GM19025 (cell line): ENCODE results near the gene ERI3.

Experiments
- ATAC-seq: cut with Tn5 transposase; IDR thresholded peaks from one replicate; pipeline ENCODE4 v1.9.1; 2021; ENCODE audit warnings: mild to moderate bottlenecking, low read depth, moderate library complexity; ENCODE audit not compliant: unreplicated experiment

ERI3 gene, protein sequence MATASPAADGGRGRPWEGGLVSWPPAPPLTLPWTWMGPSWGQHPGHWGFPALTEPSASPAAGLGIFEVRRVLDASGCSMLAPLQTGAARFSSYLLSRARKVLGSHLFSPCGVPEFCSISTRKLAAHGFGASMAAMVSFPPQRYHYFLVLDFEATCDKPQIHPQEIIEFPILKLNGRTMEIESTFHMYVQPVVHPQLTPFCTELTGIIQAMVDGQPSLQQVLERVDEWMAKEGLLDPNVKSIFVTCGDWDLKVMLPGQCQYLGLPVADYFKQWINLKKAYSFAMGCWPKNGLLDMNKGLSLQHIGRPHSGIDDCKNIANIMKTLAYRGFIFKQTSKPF

DNA sequence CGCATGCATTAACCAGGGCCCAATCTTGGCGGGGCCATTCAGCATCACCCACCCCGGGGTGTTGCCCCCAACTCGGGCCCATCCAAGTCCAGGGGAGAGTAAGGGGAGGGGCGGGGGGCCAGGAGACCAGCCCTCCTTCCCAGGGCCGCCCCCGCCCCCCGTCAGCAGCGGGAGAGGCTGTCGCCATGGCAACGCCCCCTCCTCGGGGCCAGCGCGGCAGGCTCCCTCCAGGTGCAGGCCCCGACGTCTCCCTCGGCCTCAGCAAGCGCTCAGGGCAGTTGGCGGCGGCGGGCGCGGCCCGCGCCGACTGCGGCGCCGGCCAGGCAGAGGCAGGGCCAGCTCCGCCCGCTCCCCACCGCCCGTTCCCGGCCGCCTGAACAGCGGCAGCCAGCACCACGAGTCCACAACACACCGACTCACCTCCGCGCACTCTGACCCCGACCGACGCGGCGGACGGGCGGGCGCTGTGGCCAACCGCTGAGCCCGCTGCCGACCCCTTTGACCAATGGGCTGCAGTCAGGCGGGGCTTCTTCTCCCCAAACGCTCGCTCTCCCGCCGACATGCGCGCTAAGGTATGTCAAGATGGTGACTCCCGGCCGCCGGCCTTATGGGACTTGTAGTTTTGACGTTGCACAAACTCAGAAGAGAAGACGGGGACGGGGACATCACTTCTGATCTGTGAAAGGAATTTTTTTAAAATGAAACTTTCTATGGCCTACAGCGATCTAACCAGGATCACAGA, at the start of gene ERI3:
Gene ERI3, minus strand, starts transcription at position 418 of the 742 bp plus-strand sequence. Its CDS starts 231 bp downstream, at position 187.
- ATAC-seq: peak; percentile 100

DNA sequence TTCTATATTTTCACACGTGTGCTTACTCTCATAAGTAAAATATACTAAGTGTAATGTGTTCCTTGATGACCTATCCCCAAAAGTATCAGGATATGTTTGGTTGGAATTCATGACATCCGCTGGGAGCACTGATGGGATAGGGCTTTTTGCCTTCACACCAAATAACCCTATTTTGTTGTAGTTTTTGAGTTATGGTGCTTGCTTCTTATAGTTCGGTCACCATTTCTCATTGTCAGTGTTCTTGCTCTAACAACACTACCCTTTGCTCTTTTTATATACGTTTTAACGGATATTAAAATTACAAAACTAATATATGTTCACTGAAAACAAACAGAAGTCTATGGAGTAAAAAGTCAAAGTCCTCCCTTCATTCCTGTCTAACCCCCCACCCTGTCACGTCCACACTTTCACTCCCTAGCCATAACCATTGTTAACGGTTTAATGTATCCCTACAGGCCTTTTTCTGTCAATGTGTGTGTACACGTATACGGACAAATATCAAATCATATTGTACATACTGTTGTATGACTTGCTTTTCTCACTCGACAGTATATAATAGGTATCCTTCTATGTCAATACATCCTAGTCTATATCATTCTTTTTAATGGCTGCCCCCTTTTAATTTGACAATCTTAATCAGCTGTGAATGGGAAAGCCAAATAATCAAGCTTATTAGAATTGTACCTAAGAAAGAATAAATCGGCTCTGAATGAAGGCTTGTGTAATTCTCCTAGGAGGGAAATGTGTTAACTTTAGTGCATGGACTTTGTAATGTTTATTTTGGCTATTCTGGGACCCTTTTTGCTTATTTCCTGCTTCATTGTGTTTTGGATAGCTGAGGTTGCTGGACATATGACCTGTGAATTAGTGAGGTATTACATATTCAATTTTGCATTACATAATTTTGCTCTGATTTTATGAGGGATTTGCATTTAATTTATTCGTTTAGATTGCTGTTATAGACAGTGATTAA, 46.5 kb upstream of the ERI3 start:
- ATAC-seq: no peak

DNA sequence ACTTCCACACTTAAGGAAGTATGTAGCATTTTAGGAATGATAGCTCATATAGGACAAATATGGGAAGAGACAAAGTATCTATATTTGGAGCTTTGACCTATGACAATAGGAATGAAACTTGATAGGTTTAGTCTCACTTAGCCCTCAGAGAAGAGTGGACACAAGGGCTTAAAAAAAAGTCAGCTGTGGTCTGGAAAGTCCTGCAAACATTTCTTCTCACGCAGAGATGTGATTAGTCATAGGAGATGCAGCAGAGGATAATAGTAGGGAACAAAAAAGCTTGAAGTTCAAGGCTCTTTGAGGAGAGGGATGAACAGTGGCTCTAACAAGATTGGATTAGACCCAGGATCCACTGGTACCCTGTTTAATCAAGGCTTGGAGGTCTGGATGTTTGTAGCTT, 35.2 kb upstream of the ERI3 start:
- no peak for ATAC-seq

DNA sequence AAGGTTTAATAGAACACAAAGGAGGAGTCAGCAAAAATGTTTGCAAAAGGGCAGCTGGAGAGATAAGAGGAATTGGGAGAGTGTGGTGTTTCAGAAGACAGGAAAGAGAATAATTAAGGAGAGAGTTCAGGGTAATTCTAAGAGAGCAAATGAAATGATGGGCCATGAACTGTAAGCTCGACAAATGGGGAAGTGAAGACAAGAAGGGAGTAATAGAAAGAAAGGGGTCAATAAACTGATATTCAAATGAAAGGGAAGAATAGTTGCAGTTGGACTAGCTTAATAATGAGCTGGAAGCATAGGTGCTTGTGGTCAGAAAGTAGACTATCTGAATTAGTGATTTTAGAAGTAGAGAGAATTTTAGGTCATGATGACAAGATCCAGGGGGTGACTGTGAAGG, 34.4 kb upstream of the ERI3 start:
- ATAC-seq: no peak

DNA sequence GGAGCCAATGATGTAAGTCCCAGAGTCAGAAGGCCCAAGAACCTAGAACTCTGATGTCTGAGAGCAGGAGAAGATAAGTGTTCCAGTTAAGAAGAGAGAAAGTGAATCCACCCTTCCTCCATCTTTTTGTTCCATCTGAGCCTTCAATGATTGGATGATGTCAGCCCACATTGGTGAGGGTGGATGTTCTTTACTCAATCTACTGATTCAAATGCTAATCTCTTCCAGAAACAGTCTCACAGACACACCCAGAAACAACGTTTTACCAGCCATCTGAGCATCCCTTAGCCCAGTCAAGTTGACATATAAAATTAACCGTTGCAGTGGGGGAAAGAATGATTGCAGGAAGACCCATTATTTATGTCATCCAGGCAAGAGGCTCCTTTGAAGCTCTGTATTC, 33.5 kb upstream of the ERI3 start:
- no peak for ATAC-seq

DNA sequence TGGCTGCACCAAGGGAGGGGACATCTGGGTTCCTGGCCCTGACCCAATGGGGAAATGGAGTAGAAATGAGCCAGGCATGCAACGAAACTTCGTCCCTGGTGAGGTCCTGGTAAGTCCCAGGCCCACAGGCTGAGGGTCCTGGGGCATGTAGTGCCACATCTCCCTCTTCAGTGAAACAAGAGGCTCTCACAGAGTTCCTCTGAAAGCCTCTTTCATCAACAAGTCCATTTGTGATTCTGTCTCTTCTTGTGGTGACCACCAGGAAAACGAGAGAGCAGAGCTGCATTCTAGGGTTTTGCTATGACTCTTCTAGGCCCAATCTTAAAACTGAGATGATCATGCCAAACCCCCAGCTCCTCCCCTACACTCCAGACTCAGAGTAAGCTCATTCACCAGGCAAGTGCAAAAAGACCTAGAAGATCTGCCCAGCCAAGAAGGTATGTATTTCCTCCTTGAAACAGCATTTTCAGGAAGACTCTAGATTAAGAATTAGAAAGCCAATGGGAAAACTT, 25.7 kb upstream of the ERI3 start:
- ATAC-seq: no peak

DNA sequence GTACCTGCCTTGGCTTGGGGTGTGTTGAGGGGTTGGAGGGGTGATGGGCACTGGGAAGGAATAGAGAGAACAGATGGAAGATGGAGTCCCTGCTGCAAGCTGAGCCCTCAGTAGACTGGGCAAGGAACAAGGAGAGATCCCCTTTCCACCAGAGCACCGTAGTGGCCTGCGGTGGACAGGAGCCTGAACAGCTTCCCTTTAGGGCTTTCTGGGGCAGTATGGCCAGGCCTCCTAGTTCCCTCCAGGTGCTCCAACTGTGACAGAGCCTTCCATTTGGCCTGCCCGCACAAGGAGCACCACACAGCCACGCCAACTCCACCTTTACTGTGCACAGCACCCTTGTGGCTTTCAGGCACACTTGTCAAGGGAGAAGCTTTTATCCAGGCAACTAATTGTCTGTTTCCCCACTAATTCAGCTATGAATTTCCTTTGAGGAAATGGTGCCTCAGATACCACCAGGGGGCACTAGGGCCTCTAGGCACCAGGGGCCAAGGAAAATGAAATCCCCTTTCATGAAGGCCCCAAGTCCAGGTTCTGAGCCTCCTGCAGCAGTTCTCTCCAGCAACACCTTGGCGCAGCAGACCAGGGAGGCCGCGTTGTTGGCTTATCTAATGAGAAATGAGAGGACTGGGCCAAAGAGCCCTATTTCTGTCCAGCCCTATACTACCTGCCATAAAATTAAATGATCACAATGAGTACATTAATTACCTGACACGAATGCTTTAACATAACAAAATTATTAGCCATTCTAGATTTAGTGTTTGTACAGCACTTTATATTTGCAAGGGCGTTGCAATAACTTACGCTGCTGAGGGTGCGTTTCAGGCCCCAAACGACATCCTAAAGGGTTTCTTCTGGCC, 23.1 kb upstream of the ERI3 start:
- no peak for ATAC-seq

DNA sequence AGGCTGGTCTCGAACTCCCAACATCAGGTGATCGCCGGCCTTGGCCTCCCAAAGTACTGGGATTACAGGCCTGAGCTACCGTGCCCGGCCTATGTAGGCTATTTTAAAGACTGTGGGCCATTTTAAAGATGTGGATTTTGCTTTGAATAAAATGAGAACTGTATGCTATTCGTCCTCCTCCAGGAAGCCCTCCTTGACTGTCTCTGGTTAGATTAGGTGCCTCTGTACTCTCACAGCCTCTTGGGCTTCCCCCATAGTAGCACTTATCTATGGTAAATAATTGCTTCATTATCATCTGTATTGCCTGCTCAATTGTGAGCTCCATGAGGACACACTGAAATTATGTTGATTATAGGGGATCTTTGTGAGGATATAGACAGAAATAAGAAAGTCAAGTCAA, 20.5 kb upstream of the ERI3 start:
- no peak for ATAC-seq

DNA sequence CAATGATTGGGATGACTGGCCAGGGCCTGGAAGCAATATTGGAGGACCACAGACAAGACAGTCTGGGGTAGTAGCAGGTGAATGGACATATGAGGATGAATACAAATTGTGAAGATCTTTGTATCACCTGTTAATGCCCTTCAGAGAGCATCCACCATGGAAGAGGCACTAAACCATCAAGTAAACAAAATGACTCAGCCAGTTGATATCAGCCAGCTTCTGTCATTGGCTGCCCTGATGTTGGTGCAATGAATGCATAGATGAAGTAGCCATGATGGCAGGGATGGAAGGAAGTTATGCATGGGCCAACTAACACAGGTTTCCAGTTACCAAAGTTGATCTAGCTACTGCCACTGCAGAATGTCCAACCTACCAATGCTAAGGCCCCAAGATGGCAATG, 16.1 kb upstream of the ERI3 start:
- ATAC-seq: no peak

DNA sequence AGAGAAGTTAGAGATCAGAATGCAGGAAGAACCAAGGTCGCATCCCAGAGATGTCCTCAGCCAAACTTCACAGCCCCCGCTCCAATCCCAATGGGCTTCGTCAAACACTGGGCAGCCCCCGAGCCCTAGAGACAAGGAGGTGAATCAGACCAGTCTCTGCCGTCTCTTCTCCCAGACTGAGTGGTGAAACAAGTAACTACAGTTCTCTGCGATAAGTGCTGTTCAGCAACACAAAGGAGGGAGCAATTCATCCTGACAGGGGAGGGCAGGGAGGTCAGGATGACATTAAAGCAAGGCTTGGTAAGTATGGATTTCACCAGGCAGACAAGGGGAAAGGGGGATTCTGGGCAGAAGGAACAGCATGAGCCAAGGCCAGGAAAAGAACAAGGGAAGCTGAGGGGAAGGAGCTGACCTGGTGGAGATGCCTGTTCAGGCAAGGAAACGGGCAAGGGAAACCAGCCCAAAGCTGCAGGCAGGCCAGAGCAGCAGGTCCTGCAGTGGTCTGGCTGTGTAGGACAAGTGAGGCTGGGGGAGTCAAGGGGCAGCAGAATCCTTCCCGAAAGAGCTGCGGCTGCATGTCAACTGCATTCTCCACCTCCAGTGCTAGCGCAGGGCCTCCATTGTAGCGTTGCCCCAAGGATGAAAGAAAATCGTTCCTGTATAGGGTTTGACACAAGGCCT, 13.6 kb upstream of the ERI3 start:
- ATAC-seq: no peak

DNA sequence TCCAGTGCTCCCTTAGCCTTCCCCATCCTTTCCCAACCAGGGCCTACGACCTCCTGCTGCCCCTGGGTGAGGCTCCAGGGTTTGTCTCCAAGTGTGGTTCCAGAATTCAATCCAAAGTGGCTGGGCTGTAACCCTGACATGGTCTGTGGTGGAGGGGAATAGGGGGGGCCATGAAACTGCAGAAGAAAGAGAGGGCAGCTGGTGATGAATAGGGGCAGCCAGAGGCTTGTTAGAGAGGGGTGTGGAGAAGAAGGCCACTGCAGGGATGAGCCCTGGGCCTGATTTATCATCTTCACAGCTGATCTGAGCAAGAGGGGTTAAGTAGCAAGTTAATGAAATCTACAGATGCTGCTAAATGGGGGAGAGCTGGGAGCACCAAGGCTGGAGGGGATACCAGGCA, 12.9 kb upstream of the ERI3 start:
- no peak for ATAC-seq

DNA sequence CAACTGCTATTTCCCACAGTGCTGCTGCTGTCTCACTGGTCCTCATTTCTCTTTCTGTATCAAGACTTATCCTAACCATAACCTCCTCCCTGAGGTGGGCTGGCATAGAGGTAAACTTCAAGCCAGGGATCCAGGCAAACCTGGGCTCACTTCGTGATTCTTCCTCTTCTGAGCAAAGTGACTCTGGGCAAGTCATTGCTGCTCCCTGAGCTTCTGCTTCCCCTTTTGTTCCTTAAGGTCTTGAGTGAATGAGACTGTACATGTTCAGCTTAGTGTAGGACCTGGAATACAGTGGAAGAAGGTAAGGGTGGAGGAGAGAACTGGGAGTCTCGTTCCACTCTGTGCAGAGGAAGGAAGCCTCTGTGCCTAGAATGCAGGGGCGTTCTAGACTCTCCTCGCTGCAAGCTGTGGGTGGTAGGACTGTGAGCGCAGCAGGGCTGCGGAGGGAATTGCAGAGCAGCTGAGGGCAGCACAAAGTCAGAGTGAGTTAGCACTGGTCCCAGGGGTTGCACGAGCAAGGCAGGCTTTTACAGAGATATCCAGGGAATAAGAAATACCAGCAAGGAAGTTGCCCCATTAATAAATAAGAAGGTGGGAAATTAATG, 11.4 kb upstream of the ERI3 start:
- ATAC-seq: no peak

DNA sequence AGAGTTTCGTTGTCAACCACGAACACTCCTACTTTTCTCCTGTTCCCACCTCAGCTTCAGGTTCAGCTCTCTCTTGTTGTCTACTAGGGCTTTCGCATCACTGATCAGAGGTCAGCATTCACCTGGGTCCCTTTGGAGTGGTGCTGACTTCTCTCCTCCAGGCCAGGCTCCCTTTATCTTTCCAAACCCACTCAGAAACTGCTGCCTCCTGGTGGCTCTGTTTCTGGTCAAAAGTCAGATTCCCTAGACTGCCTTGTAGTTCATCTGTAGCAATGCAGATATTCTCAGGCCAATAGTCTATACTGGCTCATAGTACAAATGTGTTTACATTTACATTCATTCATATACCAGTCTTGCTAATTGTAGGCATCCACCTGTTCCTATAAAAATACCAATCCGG, 6.4 kb upstream of the ERI3 start:
- ATAC-seq: no peak

DNA sequence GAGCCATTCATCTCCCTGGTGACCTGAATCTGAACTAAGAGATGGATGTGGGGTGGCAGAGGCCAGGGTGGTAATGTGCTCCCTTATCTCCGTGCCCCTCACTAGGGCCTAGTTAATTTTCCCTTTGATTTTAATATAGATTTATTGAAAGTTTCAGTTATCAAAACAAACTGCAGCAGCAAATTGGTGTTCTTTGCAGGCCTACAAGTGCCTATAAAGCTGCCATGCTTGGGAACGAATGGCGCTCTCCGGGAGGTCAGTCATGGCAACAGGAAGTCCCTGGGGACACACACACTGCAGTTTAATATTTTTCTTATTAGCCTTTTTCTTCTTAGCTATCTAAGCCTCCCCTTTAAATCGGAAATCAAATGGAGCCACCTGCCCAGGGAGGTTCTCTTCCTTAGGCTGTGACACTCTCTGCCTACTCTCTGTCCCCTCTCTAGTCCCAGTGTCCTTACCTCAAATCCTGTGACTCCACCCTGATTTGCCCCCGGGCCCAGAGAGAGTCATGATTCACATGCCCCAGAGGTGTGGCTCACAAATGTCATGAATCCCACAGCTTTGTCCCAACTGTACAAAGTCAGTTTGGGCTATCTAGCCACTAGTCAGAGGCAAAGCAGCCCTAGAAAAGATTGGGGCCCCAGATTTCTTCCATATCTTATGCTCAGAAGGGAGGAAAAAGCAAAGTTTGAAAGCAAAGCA, 4.3 kb upstream of the ERI3 start:
- no peak for ATAC-seq

DNA sequence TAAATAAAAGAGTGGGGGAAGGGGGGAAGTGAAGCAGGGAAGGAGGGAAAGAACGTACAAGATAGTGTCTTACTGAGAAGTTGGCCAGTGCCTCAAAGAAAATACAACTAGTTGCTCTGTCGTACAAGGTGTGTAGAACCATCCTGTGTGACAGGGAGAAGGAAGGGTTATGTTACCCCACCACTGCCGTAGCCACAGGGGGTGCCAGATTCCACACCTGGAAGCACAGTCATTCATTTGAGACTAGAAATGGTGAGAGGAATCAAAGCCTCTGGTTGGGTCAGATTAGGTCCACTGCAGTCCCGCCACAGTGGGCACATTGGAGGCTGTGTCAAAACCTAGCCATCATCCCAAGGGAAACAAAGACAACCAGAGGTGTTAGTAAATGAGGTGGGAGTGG, 2.7 kb upstream of the ERI3 start:
- no peak for ATAC-seq

DNA sequence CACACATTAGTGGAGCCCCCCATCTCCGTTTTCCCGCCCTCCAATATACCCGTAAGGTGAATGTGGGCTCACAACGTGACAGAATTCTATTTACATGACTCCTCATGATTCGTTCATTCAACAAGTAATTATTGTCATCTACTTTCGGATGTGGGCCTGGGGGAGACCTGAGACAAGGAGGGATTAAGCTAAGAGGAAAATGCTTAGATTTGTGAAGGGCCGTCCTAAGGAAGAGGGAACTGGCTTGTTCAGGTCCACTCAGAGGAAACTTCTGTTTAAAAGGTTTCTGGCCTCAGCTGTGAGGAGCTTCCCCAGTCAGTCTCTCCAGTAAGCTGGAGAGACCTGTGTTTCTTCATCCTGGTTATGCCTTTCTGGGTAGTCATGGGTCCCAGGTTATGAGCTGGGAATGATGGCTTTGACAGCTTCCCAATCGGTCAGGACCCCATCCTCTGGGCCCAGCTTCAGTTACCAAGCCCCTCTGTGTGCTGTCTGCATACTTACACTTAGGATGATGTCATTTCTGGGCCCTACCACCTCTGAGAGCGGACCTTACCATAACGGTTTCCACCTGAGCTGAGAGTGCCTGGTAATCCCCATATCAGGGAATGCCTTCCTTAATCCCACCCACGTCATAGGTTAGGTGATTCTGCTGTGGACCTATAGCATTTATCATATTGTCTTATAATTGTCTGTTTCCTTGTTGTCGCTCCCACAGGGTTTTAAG, 687 bp upstream of the ERI3 start:
- no peak for ATAC-seq

DNA sequence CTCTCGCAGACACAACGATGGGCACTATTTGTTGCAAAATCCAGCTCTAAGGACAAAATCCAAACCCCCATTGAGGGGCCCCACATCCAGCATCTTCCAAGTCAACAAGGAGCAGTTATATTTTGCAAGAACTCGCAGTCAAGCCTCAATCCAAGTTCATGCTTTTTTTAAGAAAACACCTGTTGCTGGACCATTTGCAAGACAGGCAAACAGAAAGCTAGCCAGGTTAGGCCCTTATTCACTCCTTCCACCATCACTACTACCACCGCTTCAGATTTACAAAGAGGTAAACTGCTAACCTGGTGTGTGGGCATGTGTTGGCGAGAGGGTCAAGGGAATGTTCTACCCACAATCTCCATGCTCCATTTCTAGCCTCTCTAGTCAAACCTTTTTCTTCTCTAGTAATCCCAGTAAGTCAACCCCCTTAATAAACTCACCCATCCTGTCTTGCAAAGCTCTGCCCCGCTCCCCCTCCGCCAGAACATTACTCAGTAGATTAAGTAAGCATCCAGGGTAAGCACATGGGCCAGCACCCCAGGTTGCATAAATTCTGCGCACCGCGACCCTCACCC, 703 bp downstream of the ERI3 start:
- ATAC-seq: no peak
